OCI-LY3 (cell line): ENCODE measurements around the gene KCNH6.

Experiments
- H2AFZ ChIP-seq: fragments of 200-600, 300-600 bp; shearing (Covaris generic); 2 replicates; pipeline ENCODE4 v1.6.0; 2014; ENCODE audit warnings: antibody characterized with exemption, low read depth, low read length
- H3K27ac ChIP-seq: fragments of 200-600, 300-600 bp; sonication (generic); 2 replicates; pipeline ENCODE4 v1.5.1; 2014; ENCODE audit warnings: mild to moderate bottlenecking, low read length, moderate library complexity, mixed read lengths
- H3K27me3 ChIP-seq: fragments of 200-600, 300-600 bp; sonication (generic); 2 replicates; pipeline ENCODE4 v1.6.1; 2014; ENCODE audit warnings: low read depth, low read length, mixed read lengths
- H3K36me3 ChIP-seq: fragments of 200-600, 300-600 bp; sonication (generic); replicated peaks from 2 replicates; pipeline ENCODE3; 2014; ENCODE audit warnings: low read depth, low read length, mixed read lengths
- H3K4me1 ChIP-seq: fragments of 300-600, 200-600 bp; sonication (generic); 2 replicates; pipeline ENCODE4 v1.6.1; 2014; ENCODE audit warnings: low read length, mixed read lengths
- H3K4me2 ChIP-seq: fragments of 200-600, 300-600 bp; sonication (generic); 2 replicates; pipeline ENCODE4 v1.6.1; 2014; ENCODE audit warnings: low read length, mixed read lengths
- H3K4me3 ChIP-seq: fragments of 300-600, 200-600 bp; sonication (generic); 2 replicates; pipeline ENCODE4 v1.5.1; 2014; ENCODE audit warnings: antibody characterized with exemption, mild to moderate bottlenecking, low read length, moderate library complexity
- H3K79me2 ChIP-seq: fragments of 300-600, 200-600 bp; shearing (Covaris generic); 2 replicates; pipeline ENCODE4 v1.6.1; 2014; ENCODE audit warnings: mild to moderate bottlenecking, low read length, mixed read lengths
- H3K9ac ChIP-seq: fragments of 300-600, 200-600 bp; shearing (Covaris generic); 2 replicates; pipeline ENCODE4 v1.6.0; 2014; ENCODE audit warnings: mild to moderate bottlenecking, low read length, moderate library complexity
- H3K9me3 ChIP-seq: fragments of 200-600, 300-600 bp; shearing (Covaris generic); 2 replicates; pipeline ENCODE4 v1.6.1; 2014; ENCODE audit warnings: low read length, mixed read lengths; ENCODE audit not compliant: insufficient read depth
- H4K20me1 ChIP-seq: fragments of 200-600, 300-600 bp; sonication (generic); 2 replicates; pipeline ENCODE4 v1.6.1; 2016; ENCODE audit warnings: low read length, mixed read lengths; ENCODE audit not compliant: insufficient read depth
- CTCF ChIP-seq: fragments of 200-600, 300-600 bp; sonication (generic); IDR thresholded peaks from 2 replicates; pipeline ENCODE4 v1.5.1; 2014; ENCODE audit warnings: antibody characterized with exemption, low read length, low read depth
- EZH2phosphoT487 ChIP-seq: fragments of 200-600 bp; shearing (Covaris generic); IDR thresholded peaks from 2 replicates; pipeline ENCODE4 v1.6.1; 2018; ENCODE audit warnings: antibody characterized with exemption, mixed run types, low read depth

The KCNH6 gene

DNA sequence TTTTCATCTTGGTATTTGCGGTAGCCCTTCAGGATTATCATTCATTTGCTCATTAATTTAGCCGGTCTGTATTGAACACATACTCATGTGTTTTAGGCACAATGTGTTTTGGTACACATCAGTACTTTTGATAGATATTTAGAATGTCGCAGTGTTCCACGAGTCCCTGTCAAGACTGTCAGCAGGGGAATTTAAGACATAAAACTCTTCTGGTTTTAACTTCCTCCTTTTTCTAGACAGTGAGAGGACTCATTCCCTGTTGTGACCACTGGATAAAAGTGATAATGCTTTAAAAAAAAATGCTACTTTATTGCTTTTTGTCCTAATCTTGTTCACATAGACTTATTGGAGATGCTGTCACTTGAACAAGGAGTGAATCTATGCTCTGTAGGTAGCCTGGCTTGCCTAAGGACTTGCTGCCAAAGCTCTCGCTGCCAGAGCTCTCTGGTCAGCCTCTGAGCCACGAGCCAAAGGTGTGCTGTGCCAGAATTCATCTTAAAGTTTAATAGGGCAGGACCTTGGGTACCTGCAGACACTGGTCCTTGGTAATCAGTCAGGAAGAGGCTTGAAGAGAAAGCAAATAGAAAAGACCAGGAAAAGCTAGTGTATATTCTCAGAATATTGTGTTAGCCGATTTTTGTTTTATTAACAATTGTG lies 32.5 kb downstream of the KCNH6 start:
- no peak overlapping the region for H3K27ac ChIP-seq
- H3K4me2 ChIP-seq: no peak overlapping the region
- no peaks in the 10 kb centered on the region for H3K9me3 ChIP-seq
- H3K79me2 ChIP-seq: peaks cover 97% of the 10 kb centered on the region
- H4K20me1 ChIP-seq: peaks cover 76% of the 10 kb centered on the region
- no peak overlapping the region for H2AFZ ChIP-seq
- no peaks in the 10 kb centered on the region for H3K27me3 ChIP-seq
- no peak overlapping the region for H3K9ac ChIP-seq
- H3K36me3 ChIP-seq: peaks cover 23% of the 10 kb centered on the region
- peaks cover 11% of the 10 kb centered on the region for H3K4me1 ChIP-seq
- H3K4me3 ChIP-seq: no peak overlapping the region
- TF ChIP-seq EZH2phosphoT487 (no peak), CTCF (no peak)

GRCh38 chr17:63557416-63557815 lies 34.3 kb downstream of the KCNH6 start:
- H3K79me2 ChIP-seq: peaks cover 96% of the 10 kb centered on the region
- peaks cover 69% of the 10 kb centered on the region for H4K20me1 ChIP-seq
- H3K27me3 ChIP-seq: no peaks in the 10 kb centered on the region
- peaks cover 21% of the 10 kb centered on the region for H3K36me3 ChIP-seq
- H2AFZ ChIP-seq: no peak overlapping the region
- H3K9ac ChIP-seq: no peak overlapping the region
- no peak for TF ChIP-seq EZH2phosphoT487
- TF ChIP-seq CTCF: no peak
- H3K27ac ChIP-seq: no peak overlapping the region
- H3K4me1 ChIP-seq: peaks cover 4% of the 10 kb centered on the region
- no peaks in the 10 kb centered on the region for H3K9me3 ChIP-seq
- H3K4me3 ChIP-seq: no peak overlapping the region
- no peak overlapping the region for H3K4me2 ChIP-seq

- no peaks in the 10 kb centered on the region for H3K9me3 ChIP-seq
- H4K20me1 ChIP-seq: peaks cover 65% of the 10 kb centered on the region
- H2AFZ ChIP-seq: no peak overlapping the region
- TF ChIP-seq EZH2phosphoT487 (no peak), CTCF (no peak)
- H3K27ac ChIP-seq: no peak overlapping the region
- no peak overlapping the region for H3K4me3 ChIP-seq
- peaks cover 93% of the 10 kb centered on the region for H3K79me2 ChIP-seq
- H3K4me2 ChIP-seq: no peak overlapping the region
- no peaks in the 10 kb centered on the region for H3K27me3 ChIP-seq
- peaks cover 13% of the 10 kb centered on the region for H3K36me3 ChIP-seq
- no peaks in the 10 kb centered on the region for H3K4me1 ChIP-seq
- H3K9ac ChIP-seq: no peak overlapping the region
Measured at GRCh38 chr17:63558441-63558840, 35.3 kb downstream of the KCNH6 start.

DNA sequence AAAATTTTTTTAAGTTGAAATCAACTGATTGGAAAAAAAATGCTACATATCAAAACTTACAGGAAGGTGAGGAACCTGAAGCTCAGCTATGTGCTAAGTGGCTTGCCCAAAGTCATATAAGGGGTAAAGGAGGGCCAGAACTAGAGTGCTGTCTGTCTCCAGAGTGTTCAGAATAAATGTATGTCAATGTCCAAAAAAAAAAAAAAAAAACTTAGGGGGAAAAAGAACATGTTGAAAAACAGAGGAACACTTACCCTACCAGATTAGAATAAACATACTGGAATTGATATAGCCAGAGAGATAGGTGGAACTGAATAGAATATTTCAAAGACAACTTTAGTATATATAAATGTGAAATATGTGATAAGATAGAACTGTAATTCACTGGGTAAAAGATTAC lies 38.7 kb downstream of the KCNH6 start:
- no peak overlapping the region for H3K9ac ChIP-seq
- H3K4me2 ChIP-seq: no peak overlapping the region
- H3K4me3 ChIP-seq: no peak overlapping the region
- H3K36me3 ChIP-seq: peaks cover 6% of the 10 kb centered on the region
- H4K20me1 ChIP-seq: peaks cover 53% of the 10 kb centered on the region
- no peaks in the 10 kb centered on the region for H3K27me3 ChIP-seq
- TF ChIP-seq CTCF (no peak), EZH2phosphoT487 (no peak)
- peaks cover 84% of the 10 kb centered on the region for H3K79me2 ChIP-seq
- H3K27ac ChIP-seq: no peak overlapping the region
- H2AFZ ChIP-seq: no peak overlapping the region
- no peaks in the 10 kb centered on the region for H3K4me1 ChIP-seq
- no peaks in the 10 kb centered on the region for H3K9me3 ChIP-seq
